ENCODE measurements around the gene RAB41.
"Not testable (repeated sequence)": the region's sequence is repeated elsewhere in the genome, so short reads cannot be mapped to it uniquely, and the experiment has no call there.

Gene RAB41

DNA sequence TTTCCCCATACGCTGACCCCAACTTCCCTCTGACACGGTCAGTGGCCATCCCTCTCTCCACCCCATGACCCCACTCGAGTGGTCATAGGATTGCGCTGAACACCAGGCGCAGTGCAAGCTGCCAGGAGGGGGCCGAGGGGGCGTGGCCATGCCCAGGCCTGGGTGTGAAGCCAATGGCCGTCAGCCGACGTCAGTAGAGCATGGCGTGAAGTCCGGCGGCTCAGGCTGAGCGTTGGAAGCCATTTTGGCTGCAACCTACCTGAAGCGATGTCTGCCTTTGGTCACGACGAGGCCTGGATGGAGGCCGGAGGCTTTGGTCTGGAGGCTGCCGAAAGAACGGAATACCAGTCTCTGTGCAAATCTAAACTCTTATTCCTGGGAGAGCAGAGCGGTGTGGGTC is at the start of gene RAB41:
TSS of gene RAB41 (plus strand) at position 222 of the 400 bp plus-strand sequence. CDS start at position 268, 46 bp downstream.
- no peak for DNase-seq

DNA sequence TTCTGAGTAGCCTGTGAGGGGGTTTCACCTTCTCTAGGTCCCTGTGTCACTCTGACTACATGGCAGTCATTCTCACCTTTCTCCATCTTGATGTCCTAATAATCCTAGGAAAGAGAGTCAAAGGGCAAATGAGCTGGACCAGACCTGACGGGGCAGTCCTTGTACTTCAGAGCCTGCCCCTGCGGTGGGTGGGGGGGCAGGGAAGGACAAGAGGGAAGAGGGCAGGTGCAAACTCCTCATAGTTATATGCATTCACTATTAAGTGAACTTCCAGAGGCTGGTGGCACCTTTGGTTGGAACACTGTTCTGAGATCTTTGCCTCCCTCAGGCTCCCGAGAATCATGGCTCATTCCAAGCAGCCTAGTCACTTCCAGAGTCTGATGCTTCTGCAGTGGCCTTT is 47.6 kb upstream of the RAB41 start, which contains the start of gene AWAT1:
TSS of gene AWAT1 (plus strand) at position 301 of the 400 bp plus-strand sequence. CDS start at position 342, 41 bp downstream.
- DNase-seq: no peak

DNA sequence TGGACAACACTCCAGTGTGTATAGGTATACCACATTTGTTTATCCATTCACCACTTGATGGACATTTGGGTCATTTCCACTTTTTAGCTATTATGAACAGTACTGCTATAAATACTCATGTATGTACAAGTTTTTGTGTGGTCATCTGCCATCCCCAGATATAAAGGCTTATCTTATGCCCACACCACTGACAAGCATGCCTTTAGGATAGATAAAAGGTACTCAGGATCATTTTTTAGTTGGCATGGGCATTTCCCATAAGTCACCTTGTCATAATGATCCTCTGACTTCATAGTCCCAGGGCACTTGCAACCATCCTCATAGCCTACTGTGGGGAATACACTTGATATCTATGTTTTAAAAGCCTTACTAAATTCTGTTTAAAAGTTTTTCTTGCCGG is 41.2 kb upstream of the RAB41 start:
- DNase-seq: no peak

DNA sequence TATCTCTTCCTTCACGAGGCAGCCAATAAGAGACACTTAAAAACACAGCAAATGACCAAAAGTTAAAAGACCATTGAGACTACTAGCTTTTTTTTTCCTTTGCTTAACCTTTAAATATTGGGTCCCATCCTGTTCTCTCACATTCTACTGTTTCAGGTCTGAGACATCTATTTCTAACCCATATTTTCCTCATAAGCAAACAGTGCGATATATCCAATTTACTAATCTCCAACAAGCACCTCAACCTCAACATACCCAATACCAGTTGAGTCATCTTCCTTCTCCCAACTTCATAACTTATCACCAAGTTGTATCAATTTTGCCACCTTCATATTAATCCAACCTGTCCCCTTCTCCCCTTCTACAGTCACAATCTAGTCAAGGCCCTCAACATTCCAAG is 40.5 kb upstream of the RAB41 start:
- no peak for DNase-seq

DNA sequence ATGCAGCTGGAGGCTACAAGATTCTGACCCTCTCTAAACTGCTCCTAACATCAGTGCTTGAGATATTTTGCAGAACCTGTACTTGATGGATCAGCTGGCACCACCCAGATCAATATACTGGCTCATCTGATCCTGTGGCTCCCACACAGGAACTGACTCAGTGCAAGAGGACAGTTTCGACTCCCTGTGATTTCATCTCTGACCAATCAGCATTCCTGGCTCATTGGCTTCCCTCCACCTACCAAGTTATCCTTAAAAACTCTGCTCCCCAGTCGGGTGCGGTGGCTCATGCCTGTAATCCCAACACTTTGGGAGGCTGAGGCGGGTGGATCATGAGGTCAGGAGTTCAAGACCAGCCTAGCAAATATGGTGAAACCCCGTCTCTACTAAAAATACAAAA is 38.4 kb upstream of the RAB41 start:
- not testable (repeated sequence) for DNase-seq

DNA sequence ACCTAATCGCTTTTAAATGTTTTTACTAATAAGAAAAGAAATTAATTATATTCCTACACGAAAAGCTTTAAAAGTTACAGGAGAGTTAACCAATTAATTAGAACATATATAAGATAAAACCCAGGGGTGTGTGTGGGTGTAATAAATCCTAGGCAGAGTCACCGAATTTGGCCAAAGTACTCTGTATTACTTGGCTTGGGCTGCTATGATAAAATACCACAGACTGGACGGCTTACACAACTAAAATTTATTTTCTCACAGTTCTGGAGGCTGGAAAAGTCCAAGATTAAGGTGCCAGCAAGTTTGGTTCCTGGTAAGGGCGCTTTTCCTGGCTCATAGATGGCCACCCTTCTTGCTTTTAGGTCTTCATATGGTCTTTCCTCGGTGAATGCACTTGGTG is 37.1 kb upstream of the RAB41 start:
- DNase-seq: no peak

DNA sequence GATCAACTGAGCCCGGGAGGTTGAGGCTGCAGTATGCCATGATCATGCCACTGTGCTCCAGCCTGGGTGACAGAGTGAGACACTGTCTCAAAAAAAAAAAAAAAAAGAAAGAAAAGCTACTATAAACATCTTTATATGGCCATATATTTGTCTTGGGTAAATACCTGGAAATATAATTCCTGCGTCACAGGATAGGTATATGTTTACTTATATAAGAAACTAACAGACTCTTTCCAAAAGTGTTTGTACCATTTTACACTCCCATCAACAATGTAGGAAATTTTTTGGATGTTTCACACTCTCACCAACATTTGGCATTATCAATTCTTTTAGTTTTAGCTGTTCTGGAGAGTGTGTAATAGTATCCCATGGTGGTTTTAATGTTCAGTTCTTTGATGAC is 34.7 kb upstream of the RAB41 start:
- DNase-seq: no peak

DNA sequence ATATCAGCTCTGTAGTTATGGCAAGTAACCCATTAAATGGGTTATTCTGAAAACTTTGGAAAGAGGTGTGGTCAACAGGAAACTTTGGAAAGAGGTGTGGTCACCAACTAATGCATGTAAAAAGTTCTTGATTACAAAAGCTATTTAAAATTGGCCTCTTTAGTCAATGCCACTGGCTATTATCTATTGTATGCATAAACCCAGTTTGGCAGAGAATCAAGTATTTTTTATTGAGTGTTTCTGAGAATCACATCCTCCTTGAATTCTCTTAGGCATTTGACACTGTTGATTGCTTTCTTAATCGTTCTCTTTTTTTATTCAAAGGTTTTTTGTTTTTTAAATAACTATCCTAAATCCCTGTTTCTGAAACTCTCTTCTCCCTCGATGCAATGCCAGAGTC is 29.5 kb upstream of the RAB41 start:
- no peak for DNase-seq

DNA sequence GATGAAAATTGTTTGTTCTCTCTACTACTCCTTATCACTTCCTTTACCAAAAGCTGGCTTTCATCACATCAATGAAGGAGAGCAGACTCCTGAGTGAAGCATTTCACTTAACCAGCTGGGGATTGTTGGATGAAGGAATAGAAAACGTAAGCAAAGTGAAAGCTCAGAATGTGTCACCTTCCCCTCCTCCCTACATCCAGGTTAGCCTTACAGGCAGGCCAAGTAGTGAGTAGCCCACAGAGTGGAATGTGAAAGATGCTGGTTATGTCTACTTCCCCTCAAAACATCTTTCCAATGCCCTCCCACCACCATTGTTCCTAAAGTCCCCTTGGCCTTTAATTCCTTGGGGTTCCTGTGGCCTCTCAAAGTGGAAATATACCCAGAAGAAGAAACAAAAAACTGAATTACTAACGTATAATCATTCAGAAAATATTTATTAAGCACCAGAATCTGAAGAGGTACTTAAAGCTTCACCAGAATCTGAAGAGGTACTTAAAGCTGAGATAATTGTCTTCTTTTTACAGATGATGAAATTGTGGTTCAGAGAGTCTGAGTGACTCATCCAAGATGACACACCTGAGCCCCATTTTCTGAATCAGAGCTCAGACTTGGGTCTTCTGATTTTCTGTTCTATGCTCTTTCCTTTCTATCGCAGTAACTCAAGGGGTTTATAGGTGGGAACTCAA is 28.5 kb upstream of the RAB41 start:
- no peak for DNase-seq

DNA sequence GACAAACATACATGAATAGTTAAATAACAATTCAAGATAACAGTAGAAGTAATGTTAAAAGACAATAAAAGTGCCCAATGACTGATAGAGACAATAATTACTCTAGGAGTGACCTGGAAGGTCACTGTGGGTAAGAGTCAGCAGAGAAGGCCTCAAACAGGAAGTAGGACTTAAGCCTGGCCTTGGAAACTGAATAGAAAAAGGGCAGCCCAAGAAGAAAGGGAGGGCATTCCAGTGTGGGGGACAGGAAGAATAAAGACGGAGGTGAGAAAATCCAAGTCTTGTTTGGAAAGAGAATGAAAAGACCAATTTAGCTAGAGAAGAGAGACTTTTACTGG is 27.9 kb upstream of the RAB41 start:
- no peak for DNase-seq

DNA sequence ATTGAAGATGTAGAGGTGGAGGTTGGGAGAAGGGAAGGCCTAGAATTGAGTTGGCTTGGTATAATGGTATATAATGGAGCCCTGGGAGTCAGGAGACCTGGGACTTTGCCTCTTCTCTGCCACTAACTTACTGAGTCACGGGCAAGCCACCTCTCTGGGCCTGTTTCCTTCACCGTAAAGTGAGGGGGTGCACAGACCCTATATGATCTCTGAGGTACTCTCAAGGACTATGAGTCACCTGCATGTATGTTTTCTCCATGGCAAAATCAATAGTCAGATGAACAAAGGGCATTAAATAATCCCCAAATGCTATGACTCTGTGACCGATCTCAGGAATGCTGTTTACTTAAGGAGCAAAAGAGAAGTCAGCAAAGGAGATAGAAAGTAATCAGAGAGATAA is 27.1 kb upstream of the RAB41 start:
- no peak for DNase-seq

DNA sequence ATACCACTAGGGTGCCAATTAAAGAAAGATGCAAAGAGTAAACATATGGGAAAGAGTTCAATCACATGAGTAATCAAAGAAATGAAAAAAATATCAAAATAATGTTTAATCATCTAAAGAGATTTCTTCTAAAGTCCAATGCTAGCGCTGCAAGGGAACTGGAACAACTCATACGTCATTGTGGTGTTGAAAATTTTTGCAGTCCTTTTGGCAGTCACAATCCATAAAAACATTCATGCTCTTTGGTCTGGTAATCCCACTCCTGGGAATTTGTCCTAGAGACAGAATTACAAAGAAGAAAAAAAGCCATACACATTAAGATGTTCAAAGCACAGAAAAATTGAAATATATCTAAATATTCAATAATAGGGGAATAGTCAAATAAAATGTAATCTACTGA is 26.5 kb upstream of the RAB41 start:
- DNase-seq: no peak

DNA sequence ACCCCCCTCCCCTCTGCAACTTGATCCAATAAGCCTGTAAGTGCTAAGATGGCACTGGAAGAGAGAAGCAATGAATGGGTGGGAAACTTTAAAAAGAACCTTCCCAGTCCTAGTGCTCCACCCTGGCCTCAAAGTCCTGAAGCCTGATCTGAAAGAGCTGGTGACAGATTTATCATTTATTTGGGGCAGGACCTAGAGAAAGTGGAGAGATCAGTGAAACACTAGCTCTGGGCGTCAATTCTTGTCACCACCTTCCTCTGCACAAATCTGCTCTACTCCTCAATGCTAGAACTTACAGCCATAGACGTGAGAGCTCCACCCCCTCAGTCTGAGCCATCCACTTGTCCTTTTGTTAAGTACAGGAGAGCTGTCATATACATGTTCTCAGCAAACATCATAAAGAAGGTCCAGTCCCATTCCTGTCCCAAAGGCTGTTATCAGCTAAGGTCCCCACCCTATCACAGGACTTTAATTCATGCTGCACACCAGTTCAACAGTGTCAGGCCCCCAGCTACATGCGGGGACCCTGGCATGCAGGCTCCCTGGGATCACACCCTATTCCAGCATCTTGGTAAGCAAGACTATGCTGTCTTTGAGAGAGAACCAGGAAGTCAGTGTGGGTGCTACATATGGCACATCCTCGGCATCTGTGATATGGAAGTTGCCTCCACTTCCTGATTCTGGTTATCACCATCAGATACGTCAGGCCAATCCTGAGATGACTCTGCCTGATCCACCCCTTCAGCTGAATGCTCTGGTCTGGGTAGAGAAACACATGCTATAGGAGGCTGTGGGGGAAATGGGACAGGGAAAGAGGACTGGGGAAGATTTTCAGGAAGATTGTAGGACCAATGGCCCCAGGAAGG is 24.3 kb upstream of the RAB41 start:
- no peak for DNase-seq

DNA sequence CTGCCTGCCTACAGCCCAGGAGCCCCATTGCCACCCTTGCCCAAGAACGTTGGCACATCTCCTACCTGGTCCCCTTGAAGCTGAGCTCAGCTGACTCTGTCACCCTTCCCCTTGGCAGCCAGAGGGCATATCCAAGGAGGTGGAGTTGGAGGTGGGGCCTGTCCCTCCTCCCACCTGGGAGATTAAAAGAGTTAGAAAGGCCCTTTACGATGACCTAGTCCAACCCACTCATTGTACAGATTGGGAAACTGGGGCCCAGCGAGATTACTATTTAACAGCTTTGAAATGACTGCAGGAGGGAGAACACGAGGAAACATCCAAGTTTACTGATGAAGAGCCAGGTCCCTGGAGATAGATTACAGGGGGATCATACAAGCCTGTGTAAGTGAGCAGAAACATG is 21.9 kb upstream of the RAB41 start, which contains the start of gene P2RY4:
TSS of gene P2RY4 (minus strand) at position 101 of the 400 bp plus-strand sequence. CDS start 580 bp downstream, outside the sequence.
- DNase-seq: no peak

DNA sequence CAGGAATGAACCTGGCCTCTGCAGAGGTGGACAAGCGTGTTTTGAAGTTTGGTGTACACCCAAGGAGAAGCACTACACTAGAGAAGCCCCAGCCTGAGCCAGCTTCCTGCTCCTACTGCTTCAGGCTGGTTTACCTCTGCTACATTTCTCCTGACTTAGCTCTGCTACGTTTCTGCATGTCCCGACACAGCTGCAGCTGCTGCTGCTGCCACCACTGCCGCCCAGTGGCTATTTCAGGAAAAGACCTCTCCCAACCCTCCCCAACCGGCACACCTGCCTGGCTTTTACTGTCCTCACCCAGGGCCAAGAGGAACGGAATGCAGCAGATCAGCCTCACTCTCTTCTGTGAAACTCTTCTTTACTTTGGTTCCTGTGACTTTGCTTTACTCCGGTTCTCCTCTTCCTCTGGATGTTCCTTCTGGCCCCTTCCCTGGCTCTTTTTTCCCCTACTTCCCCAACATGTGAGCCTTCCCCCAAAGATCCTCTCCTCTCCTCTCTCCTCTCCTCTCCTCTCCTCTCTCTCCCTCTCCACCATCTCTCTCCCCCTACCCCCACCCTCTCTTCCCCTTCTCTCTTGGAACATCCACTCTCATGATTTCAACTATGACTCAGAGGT is 18.9 kb upstream of the RAB41 start:
- DNase-seq: peak; percentile 24 to 49

DNA sequence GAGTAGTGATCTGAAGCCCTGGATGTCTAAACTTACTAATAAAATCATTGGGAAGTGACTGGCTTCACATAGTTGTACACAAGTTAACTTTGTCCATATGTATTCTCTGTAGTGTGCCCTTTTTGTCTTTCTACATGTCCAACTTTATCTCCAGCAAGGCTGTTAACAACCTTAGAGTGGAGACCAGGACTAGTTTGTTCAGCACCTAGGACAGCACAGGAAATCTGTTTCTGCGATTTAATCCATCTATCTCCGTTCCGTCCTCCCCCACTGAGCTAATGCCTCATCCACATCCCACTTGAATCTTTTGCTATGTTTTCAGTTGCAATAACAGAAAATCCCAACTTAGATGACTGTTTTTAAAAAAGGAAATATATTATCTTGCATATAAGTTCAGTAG is 17.2 kb upstream of the RAB41 start:
- no peak for DNase-seq

DNA sequence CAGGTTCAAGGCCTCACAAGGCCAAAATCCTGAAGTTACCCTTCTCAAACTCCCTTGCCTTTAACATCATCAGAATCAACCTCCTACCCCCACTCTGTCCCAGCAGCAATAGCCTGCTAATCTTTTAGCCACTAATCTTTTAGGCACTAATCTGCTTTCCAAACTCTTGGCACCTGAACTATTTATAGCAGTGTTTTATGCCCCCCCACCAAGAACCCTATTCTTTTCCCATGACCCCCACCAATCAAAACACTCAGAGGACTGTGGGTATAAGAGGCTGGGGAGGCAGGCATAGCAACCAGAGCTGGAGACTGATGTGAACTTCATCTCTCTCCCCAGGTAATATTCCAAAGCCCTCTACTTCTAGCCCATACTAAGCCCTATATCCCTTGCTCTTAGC is 13.9 kb upstream of the RAB41 start, which contains the start of gene ARR3:
TSS of gene ARR3 (plus strand) at position 301 of the 400 bp plus-strand sequence. CDS start 1,052 bp downstream, outside the sequence.
- no peak for DNase-seq

DNA sequence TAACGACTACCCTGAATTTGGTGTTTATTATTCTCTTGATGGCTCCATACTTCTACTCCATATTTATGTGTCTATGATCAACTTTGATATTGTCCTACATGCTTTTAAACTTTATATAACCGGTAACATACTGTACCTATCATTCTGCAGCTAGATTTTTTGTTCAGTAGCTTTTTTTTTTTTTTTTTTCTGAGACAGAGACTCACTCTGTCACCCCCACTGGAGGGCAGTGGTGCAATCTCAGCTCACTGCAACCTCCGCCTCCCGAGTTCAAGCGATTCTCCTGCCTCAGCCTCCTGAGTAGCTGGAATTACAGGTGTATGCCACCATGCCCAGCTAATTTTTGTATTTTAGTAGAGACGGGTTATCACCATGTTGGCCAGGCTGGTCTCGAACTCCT is 7.9 kb upstream of the RAB41 start:
- DNase-seq: not testable (repeated sequence)

DNA sequence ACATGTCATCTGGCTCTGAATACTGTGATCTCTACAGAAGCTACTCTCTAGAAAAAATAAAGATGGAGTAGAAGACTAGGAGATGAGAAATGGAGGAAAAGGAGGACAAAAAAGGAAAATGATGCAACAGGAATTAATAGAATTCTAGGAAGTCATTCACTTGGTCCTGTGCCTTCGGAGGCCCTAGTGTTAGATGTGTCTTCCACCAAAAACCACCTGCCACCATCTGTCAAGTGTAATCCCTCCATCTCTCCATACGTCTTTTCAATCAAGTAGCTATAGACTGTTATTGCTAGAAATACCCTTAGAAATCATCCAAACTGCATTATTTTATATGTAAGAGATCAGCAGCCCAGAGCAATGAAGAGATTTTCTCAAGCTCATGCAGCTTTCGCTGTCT is 2.9 kb upstream of the RAB41 start:
- DNase-seq: no peak

DNA sequence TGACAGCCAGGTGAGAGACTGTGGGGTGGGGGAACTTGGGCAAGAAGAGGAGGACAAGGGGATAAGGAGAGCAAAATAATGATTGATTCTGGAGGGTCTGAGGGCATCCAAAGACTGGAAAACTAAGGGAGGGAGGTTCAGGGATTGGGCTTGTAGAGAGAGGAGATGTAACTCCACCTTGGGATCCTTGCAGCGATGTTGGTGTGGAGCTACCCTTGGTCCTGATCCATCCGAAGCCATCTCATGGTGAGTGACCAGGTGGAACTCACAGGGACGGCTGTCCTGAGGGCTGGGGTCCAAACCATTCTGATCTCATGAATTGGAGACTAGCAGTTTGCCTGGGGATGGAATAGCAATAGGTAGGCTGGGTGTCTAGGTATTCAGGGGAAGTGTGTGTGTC is 1.4 kb upstream of the RAB41 start:
- no peak for DNase-seq

DNA sequence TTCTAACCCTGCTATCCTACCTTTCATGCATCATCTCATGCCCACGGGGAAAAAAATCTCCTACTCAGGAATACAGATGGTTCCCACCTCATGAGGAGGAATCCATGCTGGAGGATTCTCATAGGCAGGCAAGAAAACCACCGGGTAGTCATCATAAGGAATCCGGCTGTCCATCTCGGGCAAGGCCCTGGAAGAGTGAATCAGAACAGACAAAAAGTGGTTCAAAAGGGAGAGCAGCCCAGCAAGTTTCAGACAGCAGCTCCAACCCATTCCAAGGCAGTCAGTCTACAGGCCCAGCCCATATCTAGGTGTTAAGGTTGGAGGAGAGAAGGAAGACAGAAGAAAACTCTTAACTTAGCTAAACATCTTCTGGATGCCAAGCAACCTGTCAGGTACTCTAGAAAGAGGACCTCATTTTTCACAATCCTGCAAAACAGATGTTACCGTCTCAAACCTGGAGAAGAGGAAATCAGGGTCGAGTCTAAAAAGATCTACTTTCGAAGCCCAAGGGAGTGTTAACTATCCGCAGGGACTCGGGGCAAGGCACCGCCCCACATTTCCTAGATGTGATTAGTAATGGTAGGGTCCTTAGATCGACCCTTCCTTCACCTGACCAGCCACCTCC is 7.3 kb downstream of the RAB41 start:
- no peak for DNase-seq

DNA sequence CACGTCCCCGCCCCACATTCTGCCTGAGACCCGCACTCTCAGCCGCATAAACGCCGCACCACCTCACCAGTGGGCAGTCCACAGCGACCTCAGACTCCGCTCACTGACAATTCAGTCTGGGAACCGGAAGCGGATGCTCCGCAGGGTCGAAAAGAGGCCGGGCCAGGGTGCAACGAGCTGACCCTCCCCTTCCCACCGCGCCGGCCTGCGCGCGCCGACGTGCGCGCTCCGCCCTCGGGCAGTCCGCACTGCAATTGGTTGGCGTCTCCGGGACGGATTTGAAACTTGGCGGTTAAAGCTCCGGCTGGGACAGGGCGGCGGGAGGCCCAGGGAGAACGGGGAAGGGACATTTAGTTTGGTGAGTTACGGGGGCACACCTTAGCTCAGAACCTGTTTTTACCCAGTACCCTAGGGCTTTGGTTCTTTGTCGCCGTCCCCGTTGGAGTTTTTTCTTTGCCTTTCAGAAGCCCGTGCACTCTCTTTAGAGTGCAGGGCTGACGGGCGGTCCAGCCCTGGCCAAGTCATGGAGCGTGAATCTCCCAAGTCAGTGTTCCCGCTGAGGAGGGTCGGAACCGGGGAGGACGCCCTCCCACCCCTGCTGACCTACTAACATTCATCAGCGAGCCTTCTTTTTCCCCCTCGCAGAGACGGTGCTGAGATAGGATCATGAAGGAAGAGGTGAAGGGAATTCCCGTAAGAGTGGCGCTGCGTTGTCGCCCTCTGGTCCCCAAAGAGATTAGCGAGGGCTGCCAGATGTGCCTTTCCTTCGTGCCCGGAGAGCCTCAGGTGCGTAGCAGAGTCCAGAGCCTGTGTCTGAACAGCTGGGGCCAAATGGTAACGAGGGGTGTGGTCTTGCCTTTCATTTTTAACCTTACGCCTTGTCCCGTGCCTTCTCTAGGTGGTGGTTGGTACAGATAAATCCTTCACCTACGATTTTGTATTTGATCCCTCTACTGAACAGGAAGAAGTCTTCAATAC is 8.1 kb downstream of the RAB41 start, which contains the start of the genes KIF4A and PDZD11:
TSS of gene KIF4A (plus strand) at position 312 of the 978 bp plus-strand sequence. CDS start at position 667, 355 bp downstream.
TSS of gene PDZD11 (minus strand) at position 135 of the 978 bp plus-strand sequence. CDS start 586 bp downstream, outside the sequence.
- DNase-seq: peak; percentile 70 to 79

All from SHP77 (cell line).